HepG2 (cell line): ENCODE measurements around the gene STEAP3. TPM values are rescaled to one million over a fixed set of nuclear protein-coding genes. Genes with fewer than 3 reads are reported as not detected.

ENCODE experiments used
- ATAC-seq: fragments of 200-7000 bp; cut with Tn5 transposase; 3 replicates; pipeline ENCODE4 v1.9.1; 2020; ENCODE audit warnings: mild to moderate bottlenecking, moderate library complexity
- BruUV-seq: library from RNA; stranded (reverse); fragments of 400-500 nt; replicated peaks from 2 replicates; lab custom pipeline; 2021; lab: Mats Ljungman, UMichigan
- CTCF ChIA-PET: fragments of 300-600 bp; formaldehyde crosslinking; extraction: SDS; loops from one replicate; lab custom pipeline; 2021; ENCODE audit warnings: low total read pairs, inconsistent platforms, low intra/inter-chr PET ratio; lab: Yijun Ruan, JAX
- POLR2A ChIA-PET: fragments of 350-600 bp; sonication (Branson Sonifier 250); formaldehyde crosslinking; loops from one replicate; lab custom pipeline; 2020; ENCODE audit warnings: antibody characterized with exemption, inconsistent platforms; lab: Yijun Ruan, JAX
- DNase-seq: peaks from one replicate; pipeline ENCODE4 v3.0.0-alpha.2; 2015; ENCODE audit warnings: low spot score
- FAIRE-seq: peaks from 3 replicates; lab custom pipeline; 2011; peaks lifted over from hg19 to GRCh38; lab: Jason Lieb, UNC
- H2AFZ ChIP-seq: one replicate; pipeline ENCODE4 v1.6.1; 2011; ENCODE audit warnings: low read length, inconsistent platforms
- H3K27ac ChIP-seq: fragments of 300-600 bp; 3 replicates; pipeline ENCODE4 v1.8.0; 2011; ENCODE audit warnings: mixed run types, mild to moderate bottlenecking, mixed read lengths, low read length, inconsistent platforms; ENCODE audit not compliant: insufficient read depth; ENCODE audit errors: extremely low read length
- H3K27me3 ChIP-seq, 2 experiments: fragments of 200-600 bp in 1 of 2; 2 replicates in 1 of 2; 3 replicates in 1 of 2; pipeline versions ENCODE4 v1.6.0 to v1.8.0; 2011; ENCODE audit warnings: low read length in 2 of 2, mild to moderate bottlenecking in 2 of 2, moderate library complexity in 2 of 2, inconsistent platforms in 1 of 2; ENCODE audit not compliant: insufficient read depth in 2 of 2, control insufficient read depth in 1 of 2
- H3K36me3 ChIP-seq, 2 experiments: fragments of 200-600 bp in 1 of 2; replicated peaks in 1 of 2; 2 replicates in 1 of 2; 3 replicates in 1 of 2; pipeline versions ENCODE4 v1.5.1 to v1.8.0; 2011; ENCODE audit warnings: low read length in 2 of 2, inconsistent platforms in 1 of 2; ENCODE audit not compliant: insufficient read depth in 2 of 2, control insufficient read depth in 1 of 2
- H3K4me1 ChIP-seq: 2 replicates; pipeline ENCODE4 v1.5.1; 2012; ENCODE audit warnings: low read length, inconsistent platforms; ENCODE audit not compliant: insufficient read depth
- H3K4me2 ChIP-seq: 2 replicates; pipeline ENCODE4 v1.6.0; 2011; ENCODE audit warnings: low read depth, low read length, inconsistent platforms
- H3K4me3 ChIP-seq, 3 experiments: fragments of 200-600 bp in 1 of 3; sonication (generic), shearing (Covaris generic) in 1 of 3; replicated peaks in 1 of 3; 2 replicates each; pipeline ENCODE4 v1.5.1; 2011 to 2016; ENCODE audit warnings: low read length in 3 of 3, inconsistent platforms in 2 of 3, low read depth in 2 of 3, mild to moderate bottlenecking in 2 of 3, control low read depth in 1 of 3, mixed read lengths in 1 of 3; ENCODE audit not compliant: insufficient read depth in 1 of 3
- H3K79me2 ChIP-seq: one replicate; pipeline ENCODE4 v1.6.1; 2011; ENCODE audit warnings: low read length, inconsistent platforms; ENCODE audit not compliant: insufficient read depth
- H3K9ac ChIP-seq: 2 replicates; pipeline ENCODE4 v1.6.0; 2011; ENCODE audit warnings: mild to moderate bottlenecking, low read depth, low read length, inconsistent platforms; ENCODE audit not compliant: insufficient read depth
- H3K9me3 ChIP-seq: 2 replicates; pipeline ENCODE4 v1.5.1; 2012; ENCODE audit warnings: mild to moderate bottlenecking, low read length
- H4K20me1 ChIP-seq: 2 replicates; pipeline ENCODE4 v1.6.0; 2011; ENCODE audit warnings: inconsistent platforms, mild to moderate bottlenecking, low read length, moderate library complexity; ENCODE audit not compliant: insufficient read depth
- ARNT ChIP-seq: fragments of 450-650 bp; IDR thresholded peaks from 2 replicates; pipeline ENCODE4 v1.6.1; 2017
- ATF1 ChIP-seq: IDR thresholded peaks from 2 replicates; pipeline ENCODE4 v1.6.1; 2016; ENCODE audit warnings: mild to moderate bottlenecking, control low read depth
- BHLHE40 ChIP-seq: IDR thresholded peaks from 2 replicates; pipeline ENCODE4 v1.6.1; 2011; ENCODE audit warnings: low read length, improper control_type of control experiment
- PBX2 ChIP-seq: IDR thresholded peaks from 2 replicates; pipeline ENCODE4 v1.6.1; 2016; ENCODE audit warnings: control low read depth
- SNAPC4 ChIP-seq: sonication (generic); formaldehyde crosslinking; IDR thresholded peaks from 2 replicates; pipeline ENCODE4 v1.4.0; 2020; ENCODE audit warnings: mild to moderate bottlenecking, missing genetic modification reagents
- ZNF557 ChIP-seq: sonication (generic); formaldehyde crosslinking; IDR thresholded peaks from 2 replicates; pipeline ENCODE4 v1.4.0; 2020; ENCODE audit warnings: missing genetic modification reagents
- ZNF580 ChIP-seq: IDR thresholded peaks from 2 replicates; pipeline ENCODE4 v1.6.1; 2016; ENCODE audit warnings: low read depth, borderline replicate concordance
- ZNF709 ChIP-seq: sonication (generic); formaldehyde crosslinking; IDR thresholded peaks from 2 replicates; pipeline ENCODE4 v1.5.0; 2020; ENCODE audit warnings: mild to moderate bottlenecking, missing genetic modification reagents
- ZNF768 ChIP-seq: sonication (generic); formaldehyde crosslinking; IDR thresholded peaks from 2 replicates; pipeline ENCODE4 v1.4.0; 2020; ENCODE audit warnings: missing genetic modification reagents
- WGBS: methylation state at CpG from one replicate; pipeline ENCODE4 v1.1.6; 2017; ENCODE audit warnings: low lambda C conversion rate; 5-methylcytosine and 5-hydroxymethylcytosine counted together
- in situ Hi-C: cut with HindIII; loops from 2 replicates; pipeline ENCODE4 v1.10.0; 2017; ENCODE audit warnings: low pct_unique_long_range_greater_than_20kb; ENCODE audit not compliant: extremely low pct_ligation_motif_present
- intact Hi-C: fragments of 100-400 bp; cut with micrococcal nuclease; formaldehyde crosslinking; loops from one replicate; pipeline ENCODE4 v1.10.0; 2022; ENCODE audit not compliant: unreplicated experiment
- polyA plus RNA-seq, 8 experiments: library from polyadenylated mRNA; depleted of rRNA in 3 of 8; stranded (reverse) in 7 of 8; unstranded in 1 of 8; fragments of >200 nt; fragmentation: Illumina TruSeq in 4 of 8; extraction: Trizol in 4 of 8; gene quantifications; 2 replicates each; pipeline versions ENCODE4 v1.2.1 to v1.2.3, GENCODE V29; 2011 to 2016; ENCODE audit warnings: low read depth in 4 of 8, missing spikeins in 1 of 8, mixed read lengths in 1 of 8; ENCODE audit not compliant: insufficient read depth in 1 of 8
- total RNA-seq, 5 experiments: library from RNA; depleted of rRNA; stranded (reverse); fragments of >200 nt; fragmentation: Illumina TruSeq; extraction: Trizol; gene quantifications; 2 replicates each; pipeline ENCODE4 v1.2.3, GENCODE V29; 2016; ENCODE audit warnings: low read depth in 1 of 5

The STEAP3 gene
- total and polyA plus RNA-seq, 2 of the 13 experiments (the other 11 are each of a cell fraction or from before 2014, with no cell fraction given) = 7.3 to 21.1 TPM

- Histone ChIP-seq H3K79me2 (no peaks in the 10 kb centered on the region), H3K36me3 (no peaks in the 10 kb centered on the region), H3K4me3 (no peak overlapping the region), H3K27me3 (peaks cover 0 to 21% of the 10 kb centered on the region in 2 experiments; a peak in 3 of 5 replicates), H4K20me1 (no peaks in the 10 kb centered on the region), H3K4me1 (no peaks in the 10 kb centered on the region), H3K9ac (no peak overlapping the region), H3K4me2 (peak overlapping the region; percentile 9; the same call in 1 of the 2 replicates), H2AFZ (no peak overlapping the region), H3K9me3 (no peaks in the 10 kb centered on the region), H3K27ac (no peak overlapping the region)
- POLR2A ChIA-PET = no interaction called here
- FAIRE-seq = no peak
- peak; percentile 83 for ATAC-seq
- WGBS = 47% methylated on average over 21 of the region's 21 CpGs
- TF ChIP-seq ATF1 = no peak
- TF ChIP-seq ZNF580 (CRISPR knock-in tag) = no peak
- TF ChIP-seq ZNF768 (CRISPR knock-in tag) = no peak
- no peak for TF ChIP-seq SNAPC4 (CRISPR knock-in tag)
- TF ChIP-seq BHLHE40 = no peak
- TF ChIP-seq ARNT = no peak
- peak; percentile 38; the same call in 1 of the 2 replicates for TF ChIP-seq PBX2 (CRISPR knock-in tag)
- TF ChIP-seq ZNF557 = peak; percentile 33; the same call in 1 of the 2 replicates
- no peak for TF ChIP-seq ZNF709
- no TSS peak for BruUV-seq
- CTCF ChIA-PET = no interaction called here
- intact Hi-C loops = no loop called here
- in situ Hi-C loops = loop anchor here (10.0 kb wide), 1 partner anchor 268 kb away; no protein-coding TSS in a partner anchor
- DNase-seq = no peak
Observed at GRCh38 chr2:119282146-119282995, 58.7 kb downstream of the STEAP3 start.
